ENCODE measurements around the gene PTPRD.

PTPRD gene

GRCh38 chr9:10254338-10254737 is 358.5 kb downstream of the PTPRD start:
- no peak overlapping the region for H3K4me3 ChIP-seq (ENCODE audit: low read depth, low read length)
- TF ChIP-seq CTCF (IDR thresholded peaks at IDR 0.05; ENCODE audit: low read depth, low read length): no peak

GRCh38 chr9:10253341-10253740 is 359.5 kb downstream of the PTPRD start:
- no peak for TF ChIP-seq CTCF (IDR thresholded peaks at IDR 0.05; ENCODE audit: low read depth, low read length)
- no peak overlapping the region for H3K4me3 ChIP-seq (ENCODE audit: low read depth, low read length)

- TF ChIP-seq CTCF (IDR thresholded peaks at IDR 0.05; ENCODE audit: low read depth, low read length): no peak
- no peak overlapping the region for H3K4me3 ChIP-seq (ENCODE audit: low read depth, low read length)
These were observed 360.6 kb downstream of the PTPRD start for GRCh38 chr9:10252174-10252573.

- no peak overlapping the region for H3K4me3 ChIP-seq (ENCODE audit: low read depth, low read length)
- no peak for TF ChIP-seq CTCF (IDR thresholded peaks at IDR 0.05; ENCODE audit: low read depth, low read length)
These were observed 361.3 kb downstream of the PTPRD start for GRCh38 chr9:10251490-10251889.

GRCh38 chr9:10250219-10250618 is 362.6 kb downstream of the PTPRD start:
- TF ChIP-seq CTCF (IDR thresholded peaks at IDR 0.05; ENCODE audit: low read depth, low read length): no peak
- no peak overlapping the region for H3K4me3 ChIP-seq (ENCODE audit: low read depth, low read length)

- TF ChIP-seq CTCF (IDR thresholded peaks at IDR 0.05; ENCODE audit: low read depth, low read length): no peak
- H3K4me3 ChIP-seq (ENCODE audit: low read depth, low read length): no peak overlapping the region
These were observed 363.9 kb downstream of the PTPRD start for GRCh38 chr9:10248890-10249289.

DNA sequence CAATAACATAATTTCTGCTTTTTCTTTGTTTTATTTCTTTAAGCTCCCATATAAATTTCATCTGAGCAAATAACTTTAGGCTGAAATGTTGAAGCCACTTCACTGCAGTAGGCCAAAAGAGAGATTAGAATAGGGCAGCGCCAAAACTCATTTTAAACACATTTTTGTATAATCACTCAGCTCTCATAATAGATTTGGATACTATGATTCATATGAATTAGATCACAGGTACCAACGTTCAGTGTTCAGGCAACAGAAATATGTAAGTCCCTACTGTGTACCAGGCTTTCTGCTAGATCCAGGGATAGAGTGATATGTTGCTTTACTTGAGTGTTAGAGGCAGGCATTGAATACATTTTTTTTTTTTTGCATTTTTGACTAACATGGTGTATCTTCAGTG is 370.5 kb downstream of the PTPRD start:
- no peak overlapping the region for H3K4me3 ChIP-seq (ENCODE audit: low read depth, low read length)
- TF ChIP-seq CTCF (IDR thresholded peaks at IDR 0.05; ENCODE audit: low read depth, low read length): no peak
